ENCODE measurements around the gene SPTLC2. TPM values are rescaled to one million over a fixed set of nuclear protein-coding genes. Genes with fewer than 3 reads are reported as not detected.
A peak's percentile ranks its signal among the peaks of the same experiment; 100 is the strongest.

Gene SPTLC2
- total and polyA plus RNA-seq, 2 of the 13 experiments (the other 11 are each of a cell fraction or from before 2014, with no cell fraction given): 17.4 to 17.5 TPM

GRCh38 chr14:77505031-77505430 lies 111.4 kb downstream of the SPTLC2 start (continued):
- no peak for TF ChIP-seq ZXDC (CRISPR knock-in tag; IDR thresholded peaks at IDR 0.05)
- TF ChIP-seq IRX3 (CRISPR knock-in tag; IDR thresholded peaks at IDR 0.05; ENCODE audit: borderline replicate concordance, low read depth): no peak
- no peak for TF ChIP-seq ZNF850 (CRISPR knock-in tag; conservative IDR thresholded peaks at IDR 0.05)
- TF ChIP-seq NCOA1 (CRISPR knock-in tag; IDR thresholded peaks at IDR 0.05): no peak
- TF ChIP-seq ZNF512 (CRISPR knock-in tag; IDR thresholded peaks at IDR 0.05): no peak
- no peak for TF ChIP-seq TCF12 (IDR thresholded peaks at IDR 0.05)
- TF ChIP-seq TCF12 (CRISPR knock-in tag; IDR thresholded peaks at IDR 0.05): no peak

- WGBS (ENCODE audit: low lambda C conversion rate): over 99% methylated on average over 5 of the region's 5 CpGs
- no peak overlapping the region for H2AFZ ChIP-seq (ENCODE audit: low read length)
- BruUV-seq (replicated peaks): no TSS peak
- H3K4me3 ChIP-seq (replicated peaks in 1 of 3; ENCODE audit: insufficient read depth in 1 of 3, low read depth in 2 of 3, low read length in 3 of 3): no peak overlapping the region
- peaks cover 71% of the 10 kb centered on the region for H3K4me1 ChIP-seq (ENCODE audit: insufficient read depth, low read length)
- H3K9ac ChIP-seq (ENCODE audit: insufficient read depth, low read depth, low read length): no peak overlapping the region
- ATAC-seq (no peak), DNase-seq (ENCODE audit: low spot score) (no peak), FAIRE-seq (no peak)
- POLR2A ChIA-PET: no interaction called here
- H3K9me3 ChIP-seq (ENCODE audit: low read length): no peaks in the 10 kb centered on the region
- no peaks in the 10 kb centered on the region for H4K20me1 ChIP-seq (ENCODE audit: insufficient read depth, low read length)
- peaks cover 1% of the 10 kb centered on the region for H3K79me2 ChIP-seq (ENCODE audit: insufficient read depth, low read length)
- intact Hi-C loops (cut with micrococcal nuclease; ENCODE audit: unreplicated experiment): loop anchor here (5.0 kb wide), 1 partner anchor 541 kb away; no protein-coding TSS in a partner anchor
- CTCF ChIA-PET (ENCODE audit: low intra/inter-chr PET ratio, low total read pairs): no interaction called here
- no peaks in the 10 kb centered on the region for H3K36me3 ChIP-seq (replicated peaks in 1 of 2; ENCODE audit: control insufficient read depth in 1 of 2, insufficient read depth in 2 of 2, low read length in 2 of 2)
- no peak overlapping the region for H3K4me2 ChIP-seq (ENCODE audit: low read depth, low read length)
- in situ Hi-C loops (cut with HindIII; ENCODE audit: extremely low pct_ligation_motif_present, low pct_unique_long_range_greater_than_20kb): no loop called here
- peak overlapping the region; percentile 92 for H3K27ac ChIP-seq (ENCODE audit: extremely low read length, insufficient read depth, low read length)
- H3K27me3 ChIP-seq (ENCODE audit: control insufficient read depth in 1 of 2, insufficient read depth in 2 of 2, low read length in 2 of 2): no peaks in the 10 kb centered on the region; a peak in 1 of 5 replicates
- no peak for TF ChIP-seq TEAD2 (CRISPR knock-in tag; IDR thresholded peaks at IDR 0.05)
- no peak for TF ChIP-seq ZNF407 (CRISPR knock-in tag; IDR thresholded peaks at IDR 0.05; ENCODE audit: not compliant biosample characterization)
Measured at GRCh38 chr14:77503138-77503537, 113.3 kb downstream of the SPTLC2 start.
